LNCAP (cell line): ENCODE data around the gene MCF2L2.

Source experiments
- TF ChIP-seq, protein P1 (sequence below): fragments of 450-650 bp; IDR thresholded peaks from 2 replicates; pipeline ENCODE4 v1.5.1; 2017; ENCODE audit warnings: mild to moderate bottlenecking

Gene MCF2L2

DNA sequence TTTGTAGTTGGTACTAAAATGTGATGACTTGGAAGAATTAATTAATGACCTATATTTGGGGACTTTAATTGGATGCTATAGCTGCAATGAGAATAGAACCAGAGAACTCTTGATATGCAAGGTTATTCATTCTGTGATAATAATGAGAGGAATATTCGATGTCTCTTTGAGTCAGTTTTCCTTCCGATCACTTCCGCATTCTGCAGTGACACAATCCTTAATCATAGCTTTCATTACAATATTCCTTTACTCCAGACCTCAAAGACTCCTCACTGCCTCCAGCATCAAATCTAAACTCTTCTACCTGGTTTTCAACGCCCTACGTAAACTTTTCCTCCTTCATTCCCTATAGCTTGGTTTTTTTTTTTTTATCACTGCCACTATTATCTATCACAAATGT lies 153.8 kb downstream of the MCF2L2 start:
- TF ChIP-seq, protein P1, sequence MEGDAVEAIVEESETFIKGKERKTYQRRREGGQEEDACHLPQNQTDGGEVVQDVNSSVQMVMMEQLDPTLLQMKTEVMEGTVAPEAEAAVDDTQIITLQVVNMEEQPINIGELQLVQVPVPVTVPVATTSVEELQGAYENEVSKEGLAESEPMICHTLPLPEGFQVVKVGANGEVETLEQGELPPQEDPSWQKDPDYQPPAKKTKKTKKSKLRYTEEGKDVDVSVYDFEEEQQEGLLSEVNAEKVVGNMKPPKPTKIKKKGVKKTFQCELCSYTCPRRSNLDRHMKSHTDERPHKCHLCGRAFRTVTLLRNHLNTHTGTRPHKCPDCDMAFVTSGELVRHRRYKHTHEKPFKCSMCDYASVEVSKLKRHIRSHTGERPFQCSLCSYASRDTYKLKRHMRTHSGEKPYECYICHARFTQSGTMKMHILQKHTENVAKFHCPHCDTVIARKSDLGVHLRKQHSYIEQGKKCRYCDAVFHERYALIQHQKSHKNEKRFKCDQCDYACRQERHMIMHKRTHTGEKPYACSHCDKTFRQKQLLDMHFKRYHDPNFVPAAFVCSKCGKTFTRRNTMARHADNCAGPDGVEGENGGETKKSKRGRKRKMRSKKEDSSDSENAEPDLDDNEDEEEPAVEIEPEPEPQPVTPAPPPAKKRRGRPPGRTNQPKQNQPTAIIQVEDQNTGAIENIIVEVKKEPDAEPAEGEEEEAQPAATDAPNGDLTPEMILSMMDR, result no peak

DNA sequence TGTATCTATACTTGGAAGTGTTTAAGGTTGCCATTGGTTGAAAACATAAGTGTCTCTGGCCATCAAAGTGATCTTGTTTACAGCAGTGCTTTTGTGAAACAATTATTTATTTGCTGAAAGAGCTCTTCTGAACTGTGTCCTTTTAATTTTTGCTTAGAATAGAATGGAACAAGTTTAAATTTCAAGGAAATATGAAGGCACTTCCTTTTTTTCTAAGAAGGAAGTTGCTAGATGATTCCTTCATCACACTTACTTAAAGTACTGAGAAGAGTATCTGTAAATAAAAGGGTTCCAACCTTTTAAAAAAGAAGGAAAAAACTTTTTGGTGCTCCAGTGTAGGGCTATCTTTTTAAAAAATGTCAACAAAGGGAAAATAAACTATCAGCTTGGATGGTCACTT lies 155.6 kb downstream of the MCF2L2 start:
- TF ChIP-seq, protein P1, result no peak

DNA sequence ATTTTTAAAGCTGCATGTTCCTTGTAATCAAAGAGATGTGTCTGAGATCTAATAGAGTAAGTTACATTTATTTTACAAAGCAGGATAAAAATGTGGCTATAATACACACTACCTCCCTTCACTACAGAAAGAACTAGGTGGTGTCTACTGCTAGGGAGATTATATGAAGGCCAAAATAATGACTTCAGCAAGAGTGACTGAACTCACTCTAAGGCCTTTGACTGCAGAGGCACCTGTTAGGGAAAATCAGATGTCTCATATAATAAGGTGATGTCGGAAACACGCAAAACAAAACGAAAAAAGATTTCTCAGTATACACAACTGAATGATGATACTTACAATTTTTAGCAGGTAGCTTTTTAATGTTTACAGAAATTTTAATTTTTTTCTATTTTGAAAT lies 156.3 kb downstream of the MCF2L2 start:
- TF ChIP-seq, protein P1, result no peak

DNA sequence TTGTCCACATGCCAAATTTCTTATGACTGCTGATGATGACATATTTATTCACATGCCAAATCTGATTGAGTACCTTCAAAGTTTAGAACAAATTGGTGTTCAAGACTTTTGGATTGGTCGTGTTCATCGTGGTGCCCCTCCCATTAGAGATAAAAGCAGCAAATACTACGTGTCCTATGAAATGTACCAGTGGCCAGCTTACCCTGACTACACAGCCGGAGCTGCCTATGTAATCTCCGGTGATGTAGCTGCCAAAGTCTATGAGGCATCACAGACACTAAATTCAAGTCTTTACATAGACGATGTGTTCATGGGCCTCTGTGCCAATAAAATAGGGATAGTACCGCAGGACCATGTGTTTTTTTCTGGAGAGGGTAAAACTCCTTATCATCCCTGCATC lies 158.1 kb downstream of the MCF2L2 start:
- TF ChIP-seq, protein P1, result no peak

DNA sequence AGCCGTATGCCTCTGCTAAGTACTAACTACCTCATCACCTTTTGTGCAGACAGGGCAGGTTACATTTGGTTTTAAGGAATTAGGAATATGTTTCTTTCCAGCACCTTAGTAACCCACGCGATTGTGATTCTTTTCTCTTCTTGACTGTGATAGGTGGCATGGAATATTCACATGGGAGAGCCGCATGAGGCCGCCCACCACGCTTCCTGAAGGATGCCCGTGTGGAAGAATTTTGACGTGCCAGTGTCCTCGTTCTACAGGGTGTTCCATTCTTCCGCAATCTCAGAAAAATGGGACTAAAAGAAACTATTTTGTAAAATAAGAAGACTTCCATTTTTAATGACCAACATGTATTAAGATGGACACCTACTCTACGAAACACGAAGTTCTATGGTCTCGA lies 159.1 kb downstream of the MCF2L2 start:
- TF ChIP-seq, protein P1, result no peak

DNA sequence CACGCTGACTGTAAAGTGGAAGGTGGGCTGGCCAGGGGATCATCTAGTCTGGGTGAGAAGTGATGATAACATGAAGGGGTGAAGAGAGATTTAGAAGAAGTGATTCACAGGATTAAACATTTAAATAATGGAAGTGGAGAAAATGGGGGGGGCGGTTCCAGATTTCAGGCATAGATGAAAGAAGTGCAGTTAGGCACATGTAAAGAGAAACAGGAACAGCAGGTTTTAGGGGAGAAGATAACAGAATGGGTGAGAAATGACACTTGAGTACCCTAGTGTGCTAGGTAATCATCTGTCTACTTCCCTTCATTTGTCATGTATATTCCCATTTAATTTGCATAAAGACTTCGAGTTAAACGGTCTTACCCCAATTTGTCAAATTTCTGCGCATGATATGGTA lies 160.1 kb downstream of the MCF2L2 start:
- TF ChIP-seq, protein P1, result no peak

DNA sequence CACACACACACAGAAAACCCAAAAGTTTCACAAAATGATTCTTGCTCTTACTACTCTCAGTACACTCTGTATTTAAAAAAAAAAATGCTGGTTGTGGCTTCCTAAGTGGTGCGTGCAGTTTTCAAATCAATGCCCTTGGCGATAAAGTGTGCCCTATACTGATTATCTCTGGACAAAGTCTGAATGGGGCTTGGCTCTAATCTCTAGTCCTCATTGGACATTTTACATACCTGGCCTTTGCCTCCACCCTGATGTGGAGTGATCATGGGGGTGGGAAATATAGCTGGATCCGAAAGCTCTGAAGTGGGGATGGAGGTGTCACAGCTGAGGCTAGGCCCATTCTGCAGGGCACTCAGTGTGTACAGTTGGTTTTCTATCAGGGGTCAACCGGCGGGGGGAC lies 161.3 kb downstream of the MCF2L2 start:
- TF ChIP-seq, protein P1, result no peak

DNA sequence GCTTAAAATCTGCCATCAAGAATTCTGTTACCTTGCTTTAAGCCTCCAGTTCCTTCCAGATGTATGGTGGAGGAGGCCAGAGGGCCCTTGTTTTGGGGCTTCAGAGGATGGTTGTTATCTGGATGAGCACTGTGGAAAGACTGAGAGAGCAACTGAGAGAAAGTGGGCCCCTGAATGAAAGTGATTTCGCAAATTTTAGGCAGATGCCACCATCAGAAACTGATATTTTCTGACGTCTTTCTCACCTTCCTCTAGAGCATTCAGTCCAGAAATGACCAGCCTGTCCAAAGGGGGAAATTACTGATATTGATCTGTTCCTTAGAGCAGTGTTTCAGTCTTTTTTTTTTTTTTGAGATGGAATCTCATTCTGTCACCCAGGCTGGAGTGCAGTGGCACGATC lies 162.0 kb downstream of the MCF2L2 start:
- TF ChIP-seq, protein P1, result no peak
